H9 (cell line): ENCODE data around the gene NLRP1. TPM values are rescaled to one million over a fixed set of nuclear protein-coding genes. Genes with fewer than 3 reads are reported as not detected.

Experiments
- DNase-seq: peaks from one replicate; pipeline ENCODE4 v3.0.0-alpha.2; 2017
- H2AFZ ChIP-seq: one replicate; pipeline ENCODE4 v1.6.1; 2013; ENCODE audit warnings: mild to moderate bottlenecking, low read length, control low read depth, moderate library complexity
- H2AK5ac ChIP-seq: 2 replicates; pipeline ENCODE4 v1.6.1; 2013; ENCODE audit warnings: low read length, control low read depth, mixed read lengths; ENCODE audit not compliant: insufficient read length
- H2BK120ac ChIP-seq: one replicate; pipeline ENCODE4 v1.6.1; 2013; ENCODE audit warnings: low read depth, mild to moderate bottlenecking, low read length, control low read depth, inconsistent platforms; ENCODE audit not compliant: poor library complexity, severe bottlenecking
- H2BK12ac ChIP-seq: 2 replicates; pipeline ENCODE4 v1.6.1; 2013; ENCODE audit warnings: low read length, control low read depth, mixed read lengths, low read depth; ENCODE audit not compliant: insufficient read length
- H2BK15ac ChIP-seq: 2 replicates; pipeline ENCODE4 v1.6.1; 2013; ENCODE audit warnings: low read depth, low read length, control low read depth
- H2BK20ac ChIP-seq: one replicate; pipeline ENCODE4 v1.6.1; 2013; ENCODE audit warnings: low read depth, mild to moderate bottlenecking, low read length, control low read depth, inconsistent platforms; ENCODE audit not compliant: poor library complexity, severe bottlenecking
- H2BK5ac ChIP-seq: 2 replicates; pipeline ENCODE4 v1.6.1; 2013; ENCODE audit warnings: low read length, control low read depth, mixed read lengths; ENCODE audit not compliant: insufficient read length
- H3K14ac ChIP-seq: 2 replicates; pipeline ENCODE4 v1.6.1; 2013; ENCODE audit warnings: low read length, control low read depth; ENCODE audit not compliant: insufficient read depth
- H3K18ac ChIP-seq: 2 replicates; pipeline ENCODE4 v1.6.1; 2013; ENCODE audit warnings: low read depth, mild to moderate bottlenecking, mixed read lengths, low read length, control low read depth; ENCODE audit not compliant: insufficient read length
- H3K23ac ChIP-seq: 2 replicates; pipeline ENCODE4 v1.6.1; 2013; ENCODE audit warnings: low read length, control low read depth, mixed read lengths, low read depth; ENCODE audit not compliant: insufficient read length
- H3K23me2 ChIP-seq: 2 replicates; pipeline ENCODE4 v1.6.1; 2013; ENCODE audit warnings: low read depth, mild to moderate bottlenecking, mixed read lengths, low read length, control low read depth; ENCODE audit not compliant: insufficient read length, poor library complexity, severe bottlenecking
- H3K27ac ChIP-seq: 2 replicates; pipeline ENCODE4 v1.5.1; 2013; ENCODE audit warnings: low read length, control low read depth, mixed read lengths, low read depth; ENCODE audit not compliant: insufficient read length
- H3K27me3 ChIP-seq: 2 replicates; pipeline ENCODE4 v1.6.1; 2013; ENCODE audit warnings: low read length, control low read depth, inconsistent platforms; ENCODE audit not compliant: insufficient read depth
- H3K4ac ChIP-seq: 2 replicates; pipeline ENCODE4 v1.6.1; 2013; ENCODE audit warnings: low read depth, mild to moderate bottlenecking, control low read depth, inconsistent platforms, low read length, moderate library complexity
- H3K4me1 ChIP-seq: 2 replicates; pipeline ENCODE4 v1.6.1; 2013; ENCODE audit warnings: low read length, control low read depth, inconsistent platforms; ENCODE audit not compliant: insufficient read depth
- H3K4me2 ChIP-seq: 2 replicates; pipeline ENCODE4 v1.6.1; 2013; ENCODE audit warnings: low read length, control low read depth, mixed read lengths; ENCODE audit not compliant: insufficient read length, insufficient read depth
- H3K56ac ChIP-seq: 2 replicates; pipeline ENCODE4 v1.6.1; 2013; ENCODE audit warnings: low read depth, mild to moderate bottlenecking, mixed read lengths, low read length, control low read depth; ENCODE audit not compliant: insufficient read length
- H3K79me1 ChIP-seq: 2 replicates; pipeline ENCODE4 v1.6.1; 2013; ENCODE audit warnings: low read depth, mild to moderate bottlenecking, moderate library complexity, low read length, control low read depth, inconsistent platforms; ENCODE audit not compliant: insufficient read depth, poor library complexity, severe bottlenecking
- H3K79me2 ChIP-seq: 2 replicates; pipeline ENCODE4 v1.6.1; 2013; ENCODE audit warnings: low read length, control low read depth, inconsistent platforms; ENCODE audit not compliant: insufficient read depth
- H3K9ac ChIP-seq: 2 replicates; pipeline ENCODE4 v1.6.1; 2013; ENCODE audit warnings: low read length, control low read depth, mixed read lengths; ENCODE audit not compliant: insufficient read length; ENCODE audit errors: extremely low read depth
- H3K9me3 ChIP-seq: one replicate; pipeline ENCODE4 v1.6.1; 2013; ENCODE audit warnings: low read depth, low read length, inconsistent platforms; ENCODE audit not compliant: control insufficient read depth
- H3T11ph ChIP-seq: one replicate; pipeline ENCODE4 v1.6.1; 2013; ENCODE audit warnings: mild to moderate bottlenecking, low read length, control low read depth, inconsistent platforms
- H4K20me1 ChIP-seq: one replicate; pipeline ENCODE4 v1.6.1; 2013; ENCODE audit not compliant: control insufficient read depth, insufficient read length, insufficient read depth
- H4K5ac ChIP-seq: 2 replicates; pipeline ENCODE4 v1.6.1; 2013; ENCODE audit warnings: low read depth, mild to moderate bottlenecking, mixed read lengths, low read length, control low read depth; ENCODE audit not compliant: insufficient read length
- H4K8ac ChIP-seq: replicated peaks from 2 replicates; pipeline ENCODE4 v1.6.1; 2013; ENCODE audit warnings: low read length, control low read depth, mixed read lengths, low read depth; ENCODE audit not compliant: insufficient read length
- H4K91ac ChIP-seq: 2 replicates; pipeline ENCODE4 v1.6.1; 2013; ENCODE audit warnings: low read depth, mild to moderate bottlenecking, moderate library complexity, mixed read lengths, low read length, control low read depth; ENCODE audit not compliant: insufficient read length
- H3K27ac Mint-ChIP-seq, 3 experiments: 2 replicates in 2 of 3; 3 replicates in 1 of 3; pipeline ENCODE4 v1.8.0; 2020 to 2021; ENCODE audit warnings: mixed read lengths in 3 of 3, mild to moderate bottlenecking in 1 of 3, moderate library complexity in 1 of 3
- H3K27me3 Mint-ChIP-seq: 2 replicates; pipeline ENCODE4 v1.8.0; 2021; ENCODE audit warnings: low read depth, mild to moderate bottlenecking, moderate library complexity, mixed read lengths
- H3K36me3 Mint-ChIP-seq, 3 experiments: 2 replicates in 2 of 3; 3 replicates in 1 of 3; pipeline ENCODE4 v1.8.0; 2020 to 2021; ENCODE audit warnings: low read depth in 3 of 3, mixed read lengths in 3 of 3; ENCODE audit not compliant: insufficient read depth in 1 of 3
- H3K4me1 Mint-ChIP-seq, 2 experiments: 2 replicates each; pipeline ENCODE4 v1.8.0; 2020; ENCODE audit warnings: mixed read lengths in 2 of 2
- H3K4me3 Mint-ChIP-seq, 2 experiments: 2 replicates in 1 of 2; 3 replicates in 1 of 2; pipeline ENCODE4 v1.8.0; 2020 to 2021; ENCODE audit warnings: mild to moderate bottlenecking in 2 of 2, mixed read lengths in 2 of 2, moderate library complexity in 1 of 2
- H3K9me3 Mint-ChIP-seq, 2 experiments: 2 replicates in 1 of 2; 3 replicates in 1 of 2; pipeline ENCODE4 v1.8.0; 2020; ENCODE audit warnings: mild to moderate bottlenecking in 2 of 2, mixed read lengths in 2 of 2, moderate library complexity in 1 of 2
- CTCF ChIP-seq: fragments of 200-600 bp; sonication (generic); conservative IDR thresholded peaks from 3 replicates; pipeline ENCODE4 v1.8.0; 2021; ENCODE audit warnings: antibody characterized with exemption, mild to moderate bottlenecking
- WGBS: extraction: QIAGEN DNeasy Blood & Tissue Kit; methylation state at CpG from one replicate; pipeline ENCODE4 v1.1.7; 2013; ENCODE audit warnings: missing lambda C conversion rate, low lambda C conversion rate, mixed read lengths; ENCODE audit not compliant: insufficient read length; ENCODE audit errors: extremely low coverage; 5-methylcytosine and 5-hydroxymethylcytosine counted together
- total RNA-seq: library from RNA; stranded (reverse); gene quantifications from 2 replicates; pipeline ENCODE4 v1.2.1, GENCODE V29; 2021

The NLRP1 gene
- total RNA-seq, 1 experiment from 2014 or later, result 12.1 TPM

- H4K91ac ChIP-seq, result no peak overlapping the region
- no peak overlapping the region for H4K5ac ChIP-seq
- no peak overlapping the region for H3K9ac ChIP-seq
- H2BK120ac ChIP-seq, result no peak overlapping the region
- no peaks in the 10 kb centered on the region for H4K20me1 ChIP-seq
- Mint-ChIP-seq H3K9me3 (no peaks in the 10 kb centered on the region), H3K36me3 (no peaks in the 10 kb centered on the region), H3K4me3 (no peak overlapping the region), H3K4me1 (peaks cover 8% of the 10 kb centered on the region in 2 experiments), H3K27ac (no peak overlapping the region), H3K27me3 (peaks cover 20% of the 10 kb centered on the region)
- no peaks in the 10 kb centered on the region for H3K23me2 ChIP-seq
- no peak overlapping the region for H2BK5ac ChIP-seq
- no peaks in the 10 kb centered on the region for H3K9me3 ChIP-seq
- no peak overlapping the region for H3K18ac ChIP-seq
- no peak overlapping the region for H2BK20ac ChIP-seq
- no peaks in the 10 kb centered on the region for H3K79me1 ChIP-seq
- H3K14ac ChIP-seq, result no peak overlapping the region
- no peak overlapping the region for H3T11ph ChIP-seq
- H2BK15ac ChIP-seq, result no peak overlapping the region
- no peak overlapping the region for H3K4me2 ChIP-seq
- TF ChIP-seq CTCF, result no peak
- no peak overlapping the region for H2AK5ac ChIP-seq
- H3K56ac ChIP-seq, result no peak overlapping the region
- H3K4ac ChIP-seq, result no peak overlapping the region
- no peaks in the 10 kb centered on the region for H3K79me2 ChIP-seq
- WGBS, result no CpG with 5 or more reads among the region's 7 CpGs
- H3K23ac ChIP-seq, result no peak overlapping the region
- no peaks in the 10 kb centered on the region for H3K27me3 ChIP-seq
- no peak for DNase-seq
- H3K4me1 ChIP-seq, result no peaks in the 10 kb centered on the region
- no peak overlapping the region for H4K8ac ChIP-seq
- H2AFZ ChIP-seq, result no peak overlapping the region
- H3K27ac ChIP-seq, result no peak overlapping the region
- H2BK12ac ChIP-seq, result no peak overlapping the region
These were observed 70.7 kb downstream of the NLRP1 start for GRCh38 chr17:5513628-5514027.
